Uterus (tissue), 2 donors: ENCODE results near the gene GPR61.

ENCODE experiments used
- CTCF ChIP-seq, 4 experiments: fragments of 200-600 bp in 2 of 4; fragments of 450-650 bp in 2 of 4; sonication (generic) in 2 of 4; IDR thresholded peaks; one replicate each; pipeline ENCODE4 v1.5.1; 2016 to 2019; ENCODE audit warnings: antibody characterized with exemption in 4 of 4, mild to moderate bottlenecking in 2 of 4, moderate library complexity in 1 of 4
- POLR2A ChIP-seq, 2 donors: fragments of 450-650 bp; IDR thresholded peaks; one replicate each; pipeline ENCODE4 v1.6.1; 2016; ENCODE audit warnings: antibody characterized with exemption in 2 of 2, mild to moderate bottlenecking in 1 of 2, moderate library complexity in 1 of 2

- TF ChIP-seq POLR2A (IDR thresholded peaks at IDR 0.05): no peak
- TF ChIP-seq CTCF (IDR thresholded peaks at IDR 0.05): no peak
These were observed 7.8 kb upstream of the GPR61 start for GRCh38 chr1:109531826-109532364.
